SK-N-SH treated with all-trans-retinoic acid at 6 μM for 48 hours (cell line): Measurements from ENCODE around the gene PIK3C2B.

Experiments
- ATAC-seq: fragments of 200-7000 bp; cut with Tn5 transposase; 3 replicates; pipeline ENCODE4 v1.9.1; 2020; ENCODE audit warnings: mild to moderate bottlenecking, moderate library complexity
- ARNTL ChIP-seq: fragments of 450-650 bp; formaldehyde crosslinking; IDR thresholded peaks from 2 replicates; pipeline ENCODE4 v1.5.0; 2020; ENCODE audit warnings: low read depth, mild to moderate bottlenecking, moderate library complexity, borderline replicate concordance
- CREB5 ChIP-seq: fragments of 250-450 bp; sonication (Bioruptor Pico); IDR thresholded peaks from 2 replicates; pipeline ENCODE4 v1.5.1; 2020; ENCODE audit warnings: low read depth, mild to moderate bottlenecking, moderate library complexity
- CSDC2 ChIP-seq: fragments of 250-450 bp; sonication (Bioruptor Pico); IDR thresholded peaks from 2 replicates; pipeline ENCODE4 v1.5.0; 2020; ENCODE audit warnings: mild to moderate bottlenecking, moderate library complexity
- CSRNP3 ChIP-seq: fragments of 250-450 bp; sonication (Bioruptor Pico); IDR thresholded peaks from 2 replicates; pipeline ENCODE4 v1.5.1; 2021; ENCODE audit warnings: mild to moderate bottlenecking, moderate library complexity
- ESRRG ChIP-seq: fragments of 250-450 bp; sonication (Bioruptor Pico); IDR thresholded peaks from 2 replicates; pipeline ENCODE4 v1.6.1; 2021; ENCODE audit warnings: mild to moderate bottlenecking
- ISL1 ChIP-seq: fragments of 250-450 bp; sonication (Bioruptor Pico); IDR thresholded peaks from 2 replicates; pipeline ENCODE4 v2.1.2; 2022; ENCODE audit warnings: mild to moderate bottlenecking, moderate library complexity
- OSR1 ChIP-seq: fragments of 250-450 bp; sonication (Bioruptor Pico); IDR thresholded peaks from 2 replicates; pipeline ENCODE4 v1.8.0; 2022; ENCODE audit warnings: moderate library complexity, mild to moderate bottlenecking, inconsistent platforms
- PATZ1 ChIP-seq: fragments of 250-450 bp; sonication (Bioruptor Pico); IDR thresholded peaks from 2 replicates; pipeline ENCODE4 v1.8.0; 2020; ENCODE audit warnings: mild to moderate bottlenecking, moderate library complexity, borderline replicate concordance
- RARB ChIP-seq: fragments of 250-450 bp; sonication (Bioruptor Pico); IDR thresholded peaks from 2 replicates; pipeline ENCODE4 v1.8.0; 2021; ENCODE audit warnings: mild to moderate bottlenecking, moderate library complexity
- SNAI2 ChIP-seq: fragments of 250-450 bp; sonication (Bioruptor Pico); IDR thresholded peaks from 2 replicates; pipeline ENCODE4 v1.5.0; 2020; ENCODE audit warnings: mild to moderate bottlenecking, moderate library complexity
- TCF4 ChIP-seq: fragments of 250-450 bp; sonication (Bioruptor Pico); IDR thresholded peaks from 2 replicates; pipeline ENCODE4 v1.8.0; 2021; ENCODE audit warnings: mild to moderate bottlenecking, moderate library complexity, borderline replicate concordance
- TOX ChIP-seq: fragments of 250-450 bp; sonication (Bioruptor Pico); IDR thresholded peaks from 2 replicates; pipeline ENCODE4 v1.8.0; 2021; ENCODE audit warnings: mild to moderate bottlenecking, moderate library complexity, borderline replicate concordance
- TSHZ2 ChIP-seq: fragments of 250-450 bp; sonication (Bioruptor Pico); IDR thresholded peaks from 2 replicates; pipeline ENCODE4 v1.5.0; 2020; ENCODE audit warnings: mild to moderate bottlenecking, moderate library complexity
- ZC3H10 ChIP-seq: fragments of 250-450 bp; sonication (Bioruptor Pico); IDR thresholded peaks from 2 replicates; pipeline ENCODE4 v1.5.1; 2021; ENCODE audit warnings: mild to moderate bottlenecking, moderate library complexity
- ZFP3 ChIP-seq: fragments of 250-450 bp; sonication (Bioruptor Pico); IDR thresholded peaks from 2 replicates; pipeline ENCODE4 v1.5.0; 2020; ENCODE audit warnings: mild to moderate bottlenecking, moderate library complexity
- ZFP30 ChIP-seq: fragments of 450-650 bp; formaldehyde crosslinking; IDR thresholded peaks from 2 replicates; pipeline ENCODE4 v1.5.0; 2022; ENCODE audit warnings: mild to moderate bottlenecking, moderate library complexity
- ZNF565 ChIP-seq: fragments of 450-650 bp; formaldehyde crosslinking; conservative IDR thresholded peaks from 2 replicates; pipeline ENCODE4 v1.5.0; 2020; ENCODE audit warnings: low read depth, mild to moderate bottlenecking, moderate library complexity
- ZNF70 ChIP-seq: fragments of 450-650 bp; formaldehyde crosslinking; IDR thresholded peaks from 2 replicates; pipeline ENCODE4 v1.5.0; 2020; ENCODE audit warnings: mild to moderate bottlenecking, moderate library complexity
- ZNF8 ChIP-seq: fragments of 450-650 bp; formaldehyde crosslinking; IDR thresholded peaks from 2 replicates; pipeline ENCODE4 v1.5.0; 2020; ENCODE audit warnings: mild to moderate bottlenecking, moderate library complexity

PIK3C2B gene

GRCh38 chr1:204478172-204478899, 16.3 kb downstream of the PIK3C2B start:
- ATAC-seq = peak; percentile 28; the same call in 1 of the 3 replicates
- TF ChIP-seq RARB (no peak), ZNF565 (CRISPR knock-in tag) (no peak), CREB5 (no peak), TSHZ2 (no peak), ZFP3 (CRISPR knock-in tag) (no peak), CSRNP3 (no peak), TOX (CRISPR knock-in tag) (no peak), ISL1 (CRISPR knock-in tag) (no peak), ZC3H10 (CRISPR knock-in tag) (no peak), TCF4 (no peak), CSDC2 (no peak), ARNTL (CRISPR knock-in tag) (no peak)

- no peak for TF ChIP-seq PATZ1
- TF ChIP-seq TCF4 = no peak
- no peak for TF ChIP-seq ZNF70 (CRISPR knock-in tag)
- TF ChIP-seq ZNF565 (CRISPR knock-in tag) = no peak
- no peak for TF ChIP-seq ZFP30 (CRISPR knock-in tag)
- TF ChIP-seq ARNTL (CRISPR knock-in tag) = no peak
- TF ChIP-seq TOX (CRISPR knock-in tag) = no peak
- TF ChIP-seq, all 23 proteins: peak for 0
- no peak; the same call in 2 of the 3 replicates for ATAC-seq
These were observed 17.4 kb downstream of the PIK3C2B start for GRCh38 chr1:204477036-204477740.

- TF ChIP-seq SNAI2 (CRISPR knock-in tag) = no peak
- TF ChIP-seq RARB = no peak
- TF ChIP-seq PATZ1 = no peak
- TF ChIP-seq ZNF8 = no peak
- TF ChIP-seq OSR1 (CRISPR knock-in tag) = no peak
- TF ChIP-seq TSHZ2 = no peak
- no peak for TF ChIP-seq ZFP30 (CRISPR knock-in tag)
- no peak for TF ChIP-seq ISL1 (CRISPR knock-in tag)
- TF ChIP-seq TOX (CRISPR knock-in tag) = no peak
- no peak for TF ChIP-seq CSRNP3
- TF ChIP-seq ZNF70 (CRISPR knock-in tag) = no peak
- TF ChIP-seq ESRRG = no peak
- ATAC-seq = no peak
These were observed 18.0 kb downstream of the PIK3C2B start for GRCh38 chr1:204476563-204476962.
